ENCODE measurements around the gene GSTT2.

The GSTT2 gene

DNA sequence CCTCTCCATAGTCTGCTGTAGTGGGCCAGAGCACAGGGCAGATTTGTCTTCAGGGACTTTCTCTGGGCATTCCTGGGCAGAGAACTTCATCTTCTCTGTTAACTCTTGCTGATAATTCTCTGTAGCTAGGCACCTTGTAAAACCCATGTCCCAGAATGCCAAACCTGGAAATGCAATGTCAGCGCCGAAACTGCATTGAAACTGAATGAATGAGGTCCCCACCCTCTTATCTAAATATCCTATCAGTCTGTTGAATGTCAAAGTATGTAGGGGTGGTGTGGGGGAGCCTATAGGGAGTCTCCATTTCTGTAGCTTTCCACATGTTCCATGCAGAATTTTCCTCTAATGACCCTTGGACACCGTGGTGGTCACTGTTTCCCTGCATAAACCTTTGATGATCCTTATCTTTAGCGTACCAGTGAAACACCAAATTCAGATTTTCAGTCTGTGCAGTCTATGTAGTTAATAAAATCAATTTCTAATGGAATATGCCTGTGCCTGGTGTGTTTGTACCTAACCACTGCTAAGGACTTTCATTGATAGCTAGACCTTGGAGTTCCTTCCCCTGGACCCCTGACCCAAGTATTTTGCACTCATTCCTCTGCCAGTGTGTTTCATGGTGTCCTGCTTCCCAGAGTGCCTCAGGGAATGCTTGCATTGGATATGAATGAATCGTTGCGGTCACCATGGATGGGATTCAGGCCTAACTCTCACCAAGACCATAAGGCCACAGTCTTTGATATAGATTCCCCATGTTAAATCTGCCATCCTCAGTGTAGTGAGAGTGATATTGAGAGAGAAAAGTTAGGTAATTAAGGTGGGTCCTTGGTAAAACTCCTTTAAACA, 28.7 kb downstream of the GSTT2 start:
- DNase-seq (ENCODE audit: low read depth in 2 of 2) = no peak

DNA sequence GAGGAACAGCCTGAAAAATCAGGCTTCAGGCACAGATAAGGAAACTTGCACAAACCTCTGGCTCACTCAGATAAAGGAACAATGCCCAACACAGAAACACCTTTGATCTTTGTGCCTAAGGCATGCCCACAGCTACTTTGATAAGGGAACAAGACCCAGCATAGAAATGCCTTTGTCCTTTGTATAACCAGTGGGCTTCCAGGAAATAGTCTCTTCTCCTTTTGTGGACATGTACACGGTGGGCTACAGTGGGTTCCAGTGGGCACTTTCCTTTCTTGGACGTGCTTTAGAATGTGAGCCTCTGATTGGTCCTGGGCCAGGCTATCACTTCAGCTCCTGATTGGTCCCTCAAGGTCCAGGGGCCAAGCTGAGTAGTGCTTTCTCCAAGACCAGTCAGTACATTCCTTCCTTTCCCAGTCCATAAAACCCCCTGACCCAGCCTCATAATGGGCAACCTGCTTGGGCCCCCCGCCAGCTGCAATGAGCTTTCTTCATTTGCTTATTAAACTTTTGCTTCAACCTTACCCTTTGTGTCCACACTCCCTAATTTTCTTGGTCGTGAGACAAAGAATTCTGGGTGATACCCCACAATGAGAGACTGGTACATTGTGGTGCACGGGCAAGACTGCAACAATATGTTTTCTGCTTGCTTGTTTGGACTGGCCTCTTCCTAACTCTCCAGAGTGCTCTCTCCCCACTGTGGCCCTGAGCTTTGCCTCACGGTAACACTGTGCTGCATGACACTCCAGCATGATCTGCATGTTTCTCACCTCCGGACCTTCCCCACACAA, 29.5 kb downstream of the GSTT2 start:
- DNase-seq (ENCODE audit: low read depth in 2 of 2) = no peak

DNA sequence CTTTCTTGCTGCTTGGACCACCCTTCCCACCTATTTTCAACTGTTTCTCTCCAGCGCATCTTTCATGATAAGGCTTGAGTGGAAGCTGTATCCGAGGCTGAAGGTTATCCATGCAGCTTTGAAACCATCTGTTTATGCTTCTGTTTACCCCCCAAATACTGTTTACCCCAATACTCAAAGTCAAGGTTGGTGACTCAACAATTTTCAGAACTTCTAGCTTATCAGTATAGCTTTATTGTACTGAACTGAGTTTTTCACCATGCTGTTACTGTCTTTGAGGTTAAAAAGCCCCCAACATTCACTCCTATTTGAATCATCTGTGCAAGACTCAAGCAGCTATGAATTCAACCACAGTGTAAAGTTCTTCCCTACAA, 30.1 kb downstream of the GSTT2 start:
- no peak for DNase-seq (ENCODE audit: low read depth in 2 of 2)

GRCh38 chr22:24011735-24012068, 31.8 kb downstream of the GSTT2 start:
- DNase-seq (ENCODE audit: low read depth in 2 of 2) = no peak

GRCh38 chr22:24016156-24016555, 36.2 kb downstream of the GSTT2 start:
- DNase-seq (ENCODE audit: low read depth in 2 of 2) = no peak

DNA sequence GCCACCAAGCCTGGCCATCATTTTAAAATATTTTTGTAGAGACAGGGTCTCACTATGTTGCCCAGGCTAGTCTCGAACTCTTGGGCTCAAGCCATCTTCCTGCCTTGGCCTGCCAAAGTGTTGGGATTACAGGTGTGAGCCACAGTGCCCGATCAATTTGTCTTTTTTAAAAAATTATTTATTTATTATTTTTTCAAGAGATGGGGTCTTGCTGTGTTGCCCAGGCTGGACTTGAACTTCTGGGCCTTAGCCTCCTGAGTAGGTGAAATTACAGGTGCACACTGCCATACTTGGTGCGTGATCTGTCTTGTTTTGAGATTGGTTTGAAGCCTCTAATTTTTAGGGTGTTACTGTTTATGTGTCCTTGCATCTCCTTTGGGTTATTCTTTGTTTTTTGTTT, 41.4 kb downstream of the GSTT2 start:
- no peak for DNase-seq (ENCODE audit: low read depth in 2 of 2)

DNA sequence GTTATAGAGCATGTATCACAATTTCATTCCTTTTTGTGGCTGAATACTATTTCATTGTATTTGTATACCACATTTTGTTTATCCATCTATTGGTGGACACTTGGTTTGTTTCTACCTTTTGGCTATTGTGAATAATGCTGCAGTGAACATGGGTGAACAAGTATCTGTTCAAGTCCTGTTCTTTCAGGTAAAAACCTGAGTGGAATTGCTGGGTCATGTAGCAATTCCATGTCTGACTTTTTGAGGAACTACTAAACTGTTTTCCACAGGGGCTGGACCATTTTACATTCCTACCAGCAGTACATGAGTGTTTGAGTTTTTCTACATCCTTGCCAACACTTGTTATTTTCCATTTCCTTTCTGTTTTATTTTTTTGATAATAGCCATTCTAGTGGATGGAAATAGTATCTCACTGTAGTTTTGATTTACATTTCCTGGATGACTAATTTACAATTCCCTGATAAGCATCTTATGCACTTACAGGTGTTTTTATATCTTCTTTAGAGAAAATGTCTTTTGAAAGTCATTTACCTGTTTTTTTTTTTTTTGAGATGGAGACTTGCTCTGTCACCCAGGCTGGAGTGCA, 43.4 kb downstream of the GSTT2 start:
- no peak for DNase-seq (ENCODE audit: low read depth in 2 of 2)

GRCh38 chr22:24024354-24024753, 44.4 kb downstream of the GSTT2 start:
- no peak for DNase-seq (ENCODE audit: low read depth in 2 of 2)

DNA sequence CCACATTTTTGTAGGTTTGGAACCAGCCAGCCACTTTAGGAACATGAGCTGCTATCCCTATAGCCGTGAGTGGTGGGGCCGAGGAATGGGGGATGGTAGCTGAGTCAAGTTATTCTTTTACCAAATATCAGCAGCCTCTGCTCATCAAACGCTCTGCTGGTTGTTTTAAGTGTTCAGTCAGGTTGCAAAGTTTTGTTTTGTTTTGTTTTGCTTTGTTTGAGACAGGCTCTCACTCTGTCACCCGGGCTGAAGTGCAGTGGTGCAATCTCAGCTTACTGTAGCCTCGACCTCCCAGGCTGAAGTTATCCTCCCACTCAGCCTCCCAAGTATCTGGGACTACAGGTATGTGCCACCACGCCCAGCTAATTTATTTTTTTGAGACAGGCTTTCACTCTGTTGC, 45.5 kb downstream of the GSTT2 start:
- DNase-seq (ENCODE audit: low read depth in 2 of 2) = no peak

GRCh38 chr22:24026056-24026455, 46.1 kb downstream of the GSTT2 start:
- DNase-seq (ENCODE audit: low read depth in 2 of 2) = no peak

- DNase-seq (ENCODE audit: low read depth in 2 of 2) = no peak
These were observed 46.8 kb downstream of the GSTT2 start for GRCh38 chr22:24026733-24027132.

- no peak for DNase-seq (ENCODE audit: low read depth in 2 of 2)
These were observed 47.5 kb downstream of the GSTT2 start for GRCh38 chr22:24027389-24027975.

GRCh38 chr22:24027991-24028390, 48.1 kb downstream of the GSTT2 start:
- DNase-seq (ENCODE audit: low read depth in 2 of 2) = no peak

DNA sequence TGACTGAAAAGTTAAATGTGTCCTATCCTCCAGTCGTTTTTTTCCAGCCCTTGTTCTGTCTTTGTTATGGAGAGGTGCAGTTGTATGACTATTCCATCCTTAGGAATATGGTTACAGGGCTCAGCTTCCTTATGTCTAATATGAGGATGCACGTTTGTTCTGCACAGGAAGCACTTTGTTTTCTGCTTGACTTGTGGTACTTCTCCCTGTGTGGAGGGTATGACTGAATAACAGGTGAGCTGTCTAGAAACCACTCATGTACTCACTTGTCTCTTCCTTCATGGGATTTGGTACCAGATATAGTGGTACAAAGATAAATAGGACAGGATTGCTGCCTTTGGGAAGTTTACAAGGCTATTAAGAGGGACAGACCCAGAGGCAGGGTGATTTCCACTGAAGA, 48.6 kb downstream of the GSTT2 start:
- no peak for DNase-seq (ENCODE audit: low read depth in 2 of 2)

DNA sequence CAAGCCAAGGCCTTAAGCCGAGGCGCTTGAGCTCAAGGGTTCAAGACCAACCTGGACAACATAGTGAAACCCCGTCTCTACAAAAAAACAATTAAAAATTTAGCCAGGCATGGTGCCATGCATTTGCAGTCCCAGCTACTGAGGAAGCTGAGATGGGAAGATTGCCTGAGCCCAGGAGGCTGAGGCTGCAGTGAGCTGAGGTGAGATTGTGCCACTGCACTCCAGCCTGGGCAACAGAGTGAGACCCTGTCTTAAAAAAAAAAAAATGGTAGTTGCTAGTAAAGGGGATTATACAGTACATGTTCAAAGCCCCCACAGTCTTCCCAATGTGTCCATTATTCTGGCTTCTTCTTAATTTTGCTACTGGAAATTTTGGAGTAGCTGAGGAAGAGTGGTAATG, 49.4 kb downstream of the GSTT2 start:
- no peak for DNase-seq (ENCODE audit: low read depth in 2 of 2)

DNA sequence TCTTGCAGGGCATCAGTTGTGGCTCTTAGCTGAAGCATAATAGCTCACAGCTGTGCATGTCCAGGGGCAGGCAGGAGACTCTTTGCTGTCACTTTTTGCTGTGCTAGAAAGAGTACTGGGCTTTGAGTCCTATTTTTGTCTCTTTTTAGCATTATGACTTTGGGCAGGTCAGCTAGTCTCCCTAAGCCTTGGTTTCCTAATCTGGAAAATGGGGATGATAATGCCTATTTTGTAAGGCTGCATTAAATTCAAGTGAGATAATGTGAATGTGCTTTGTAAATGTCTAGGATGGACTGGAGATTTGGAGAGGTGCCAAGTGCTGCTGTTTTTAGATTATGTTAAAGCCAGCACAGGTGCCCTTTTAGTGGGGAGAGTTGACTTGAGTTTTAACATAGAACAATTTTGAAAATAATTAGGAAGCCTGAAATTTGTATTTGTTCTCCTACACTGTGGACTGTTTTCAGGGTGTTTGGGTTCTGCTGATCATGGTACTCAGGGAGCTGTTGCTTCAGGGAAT, 50.3 kb downstream of the GSTT2 start:
- DNase-seq (ENCODE audit: low read depth in 2 of 2) = no peak

Measured in stimulated activated CD4-positive, alpha-beta T cell treated with anti-CD3 and anti-CD28 coated beads, Interleukin-4, amount 100 ng/mL, for 48 hours (primary cell).